GM10248 (cell line): ENCODE data around the gene TEK.
"Not testable (repeated sequence)": the region's sequence is repeated elsewhere in the genome, so short reads cannot be mapped to it uniquely, and the experiment has no call there.

Source experiments
- CTCF ChIA-PET: fragments of 300-600 bp; sonication (Branson Sonifier 250); formaldehyde crosslinking; extraction: SDS; loops from one replicate; lab custom pipeline; 2021; ENCODE audit warnings: antibody characterized with exemption; lab: Yijun Ruan, JAX
- POLR2A ChIA-PET: fragments of 350-650 bp; sonication (Branson Sonifier 250); formaldehyde crosslinking; extraction: SDS; loops from one replicate; lab custom pipeline; 2020; ENCODE audit warnings: antibody characterized with exemption; lab: Yijun Ruan, JAX
- DNase-seq: peaks from one replicate; pipeline ENCODE4 v3.0.0; 2012; ENCODE audit errors: extremely low spot score
- TF ChIP-seq, protein P1 (sequence below): IDR thresholded peaks from 2 replicates; pipeline ENCODE4 v1.5.1; 2012; ENCODE audit warnings: mild to moderate bottlenecking, low read depth; ENCODE audit errors: extremely low read depth, missing control alignments, control extremely low read depth

TEK gene

DNA sequence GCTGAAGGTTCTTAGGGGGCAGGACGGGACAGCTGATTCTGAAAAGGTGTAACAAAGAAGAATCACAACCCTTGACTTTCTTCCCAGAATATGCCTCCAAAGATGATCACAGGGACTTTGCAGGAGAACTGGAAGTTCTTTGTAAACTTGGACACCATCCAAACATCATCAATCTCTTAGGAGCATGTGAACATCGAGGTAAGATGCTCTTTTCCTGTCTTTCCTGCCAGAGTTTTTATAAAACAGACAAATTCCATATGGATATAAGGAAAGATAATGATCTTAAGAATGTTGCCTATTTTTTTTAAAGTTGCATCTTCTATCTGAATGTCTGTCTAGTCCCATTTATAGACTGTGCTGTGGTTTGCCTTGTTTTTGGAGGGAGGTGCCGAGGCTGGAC, 100.0 kb downstream of the TEK start:
- DNase-seq, result no peak
- POLR2A ChIA-PET, result no interaction called here
- CTCF ChIA-PET, result interaction anchor here (0.8 kb wide), 1 partner anchor 12 kb away, joined by 3 read pairs; no protein-coding TSS in a partner anchor
- TF ChIP-seq, protein P1, sequence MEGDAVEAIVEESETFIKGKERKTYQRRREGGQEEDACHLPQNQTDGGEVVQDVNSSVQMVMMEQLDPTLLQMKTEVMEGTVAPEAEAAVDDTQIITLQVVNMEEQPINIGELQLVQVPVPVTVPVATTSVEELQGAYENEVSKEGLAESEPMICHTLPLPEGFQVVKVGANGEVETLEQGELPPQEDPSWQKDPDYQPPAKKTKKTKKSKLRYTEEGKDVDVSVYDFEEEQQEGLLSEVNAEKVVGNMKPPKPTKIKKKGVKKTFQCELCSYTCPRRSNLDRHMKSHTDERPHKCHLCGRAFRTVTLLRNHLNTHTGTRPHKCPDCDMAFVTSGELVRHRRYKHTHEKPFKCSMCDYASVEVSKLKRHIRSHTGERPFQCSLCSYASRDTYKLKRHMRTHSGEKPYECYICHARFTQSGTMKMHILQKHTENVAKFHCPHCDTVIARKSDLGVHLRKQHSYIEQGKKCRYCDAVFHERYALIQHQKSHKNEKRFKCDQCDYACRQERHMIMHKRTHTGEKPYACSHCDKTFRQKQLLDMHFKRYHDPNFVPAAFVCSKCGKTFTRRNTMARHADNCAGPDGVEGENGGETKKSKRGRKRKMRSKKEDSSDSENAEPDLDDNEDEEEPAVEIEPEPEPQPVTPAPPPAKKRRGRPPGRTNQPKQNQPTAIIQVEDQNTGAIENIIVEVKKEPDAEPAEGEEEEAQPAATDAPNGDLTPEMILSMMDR, result no peak

GRCh38 chr9:27210588-27210987, 101.6 kb downstream of the TEK start:
- ChIA-PET POLR2A (no interaction called here), CTCF (interaction anchor here (1.3 kb wide), 1 partner anchor 38 kb away, joined by 3 read pairs; no protein-coding TSS in a partner anchor)
- no peak for DNase-seq
- TF ChIP-seq, protein P1, result no peak

DNA sequence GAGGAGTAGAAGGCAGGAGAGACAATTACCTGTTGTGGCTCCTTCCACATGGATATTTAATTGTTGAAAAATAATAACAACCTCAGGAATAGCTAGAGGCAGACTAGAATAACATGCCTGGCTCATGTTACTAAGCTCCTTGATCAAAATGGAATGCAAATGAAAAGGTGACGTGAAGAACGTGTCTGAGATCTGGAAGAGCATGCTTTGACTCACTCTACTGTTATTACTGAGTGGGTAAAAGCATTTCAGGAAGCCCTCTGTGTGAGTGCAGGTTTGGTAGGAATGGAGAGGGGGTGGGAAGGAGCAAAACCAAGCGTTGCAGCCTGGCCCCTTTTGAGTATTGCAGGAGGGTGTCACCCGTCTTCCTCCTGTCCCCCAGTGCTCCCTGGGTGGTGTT, 103.2 kb downstream of the TEK start:
- ChIA-PET CTCF (no interaction called here), POLR2A (no interaction called here)
- TF ChIP-seq, protein P1, result no peak

DNA sequence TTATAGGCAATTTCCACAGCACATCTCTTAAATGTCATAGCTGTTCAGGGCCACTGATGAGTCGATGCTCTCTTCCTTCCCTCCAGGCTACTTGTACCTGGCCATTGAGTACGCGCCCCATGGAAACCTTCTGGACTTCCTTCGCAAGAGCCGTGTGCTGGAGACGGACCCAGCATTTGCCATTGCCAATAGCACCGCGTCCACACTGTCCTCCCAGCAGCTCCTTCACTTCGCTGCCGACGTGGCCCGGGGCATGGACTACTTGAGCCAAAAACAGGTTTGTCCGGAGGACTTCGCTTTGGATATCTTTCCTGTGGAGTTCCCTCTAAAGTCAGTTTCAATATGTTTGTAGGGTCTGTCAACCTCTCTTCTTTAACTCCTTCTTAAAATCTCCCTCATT, 103.6 kb downstream of the TEK start:
- POLR2A ChIA-PET, result no interaction called here
- CTCF ChIA-PET, result no interaction called here
- no peak for DNase-seq
- TF ChIP-seq, protein P1, result no peak

More for the DNA sequence above, 103.2 kb downstream of the TEK start:
- DNase-seq, result no peak

DNA sequence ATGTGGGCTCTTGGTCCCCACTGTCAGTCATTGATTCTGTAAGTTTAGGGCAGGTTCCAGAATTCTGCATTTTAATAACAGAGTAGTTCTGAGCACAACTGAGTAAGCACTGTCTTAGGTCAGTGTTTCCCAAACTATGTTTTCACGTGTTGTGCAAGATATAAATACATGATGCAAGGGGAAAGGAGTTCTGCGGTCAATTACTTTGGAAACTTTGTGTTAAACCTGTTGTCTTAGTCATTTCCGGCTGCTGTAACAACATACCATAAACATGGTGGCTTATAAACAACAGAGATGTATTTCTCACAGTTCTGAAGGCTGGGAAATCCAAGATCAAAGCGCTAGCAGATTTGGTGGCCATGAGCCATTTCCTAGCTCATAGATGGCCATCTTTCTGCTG, 118.2 kb downstream of the TEK start:
- TF ChIP-seq, protein P1, result no peak
- no peak for DNase-seq
- CTCF ChIA-PET, result no interaction called here
- POLR2A ChIA-PET, result no interaction called here

GRCh38 chr9:27239648-27240047, 130.6 kb downstream of the TEK start:
- POLR2A ChIA-PET, DNase-seq: not testable (repeated sequence)
- CTCF ChIA-PET, result interaction anchor here (1.4 kb wide), 1 partner anchor 8 kb away, joined by 3 read pairs; no protein-coding TSS in a partner anchor

GRCh38 chr9:27247756-27248155, 138.7 kb downstream of the TEK start:
- TF ChIP-seq, protein P1, result peak; percentile 52
- peak; percentile 38 for DNase-seq
- ChIA-PET POLR2A (no interaction called here), CTCF (interaction anchor here (0.6 to 3.6 kb wide), 4 partner anchors 9 to 29 kb away, joined by 3 to 19 read pairs (median 6); no protein-coding TSS in a partner anchor)
